ENCODE results near the gene PLEKHH1. TPM values are rescaled to one million over a fixed set of nuclear protein-coding genes. Genes with fewer than 3 reads are reported as not detected.

The PLEKHH1 gene
- total and polyA plus RNA-seq, 2 experiments from 2014 or later, result 14.7 to 33.9 TPM

DNA sequence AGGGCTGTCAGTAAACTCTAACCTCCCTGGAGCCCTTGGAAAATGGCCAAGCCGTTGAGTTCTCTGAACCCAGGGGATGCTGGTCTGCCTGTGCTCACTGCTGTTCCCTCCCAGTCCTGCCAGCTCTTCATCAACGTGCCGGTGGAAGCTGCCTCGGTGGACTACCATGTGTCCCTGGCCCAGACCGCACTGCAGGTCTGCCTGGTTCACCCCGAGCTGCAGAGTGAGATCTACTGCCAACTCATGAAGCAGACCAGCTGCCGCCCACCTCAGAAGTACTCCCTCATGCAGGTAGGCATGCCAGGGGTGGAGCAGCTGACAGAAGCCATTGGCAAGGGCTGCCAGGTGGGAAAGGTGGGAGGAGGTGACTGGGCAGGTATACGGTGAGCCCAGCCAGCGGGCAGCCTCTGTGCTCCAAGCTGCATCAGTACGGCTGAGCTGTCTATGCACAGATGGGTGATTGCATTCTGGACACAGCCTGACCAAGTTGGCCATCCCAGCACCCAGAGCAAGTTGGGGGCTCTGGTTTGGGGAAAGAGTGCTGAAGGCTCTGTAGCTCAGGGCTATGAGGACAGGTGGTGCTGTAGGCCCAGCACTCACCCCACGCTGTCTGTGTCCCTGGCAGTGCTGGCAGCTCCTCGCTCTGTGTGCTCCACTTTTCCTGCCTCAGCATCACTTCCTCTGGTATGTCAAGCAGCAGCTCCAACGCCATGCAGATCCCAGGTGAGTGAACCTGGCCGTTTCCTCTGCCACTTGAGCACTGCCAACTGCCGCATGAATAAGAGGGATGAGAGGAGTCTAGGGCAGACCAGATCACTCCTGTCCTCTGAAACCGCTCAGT is 45.0 kb downstream of the PLEKHH1 start:
- Mint-ChIP-seq H3K4me3 (no peak overlapping the region), H3K36me3 (ENCODE audit: low read depth) (peaks cover 32% of the 10 kb centered on the region), H3K4me1 (no peaks in the 10 kb centered on the region; the same call in 2 of the 3 replicates), H3K27me3 (ENCODE audit: insufficient read depth, low read depth, poor library complexity) (peaks cover 4% of the 10 kb centered on the region), H3K9me3 (no peaks in the 10 kb centered on the region), H3K27ac (no peak overlapping the region)
- Histone ChIP-seq H3K9me2 (ENCODE audit: insufficient read depth) (no peaks in the 10 kb centered on the region), H3K79me2 (replicated peaks; ENCODE audit: insufficient read depth) (no peaks in the 10 kb centered on the region), H3K36me3 (ENCODE audit: insufficient read depth) (no peaks in the 10 kb centered on the region), H3K4me3 (no peak overlapping the region), H2AFZ (no peak overlapping the region), H3K4me1 (ENCODE audit: insufficient read depth) (no peaks in the 10 kb centered on the region), H3K4me2 (no peak overlapping the region), H3K27ac (ENCODE audit: low read depth) (no peak overlapping the region), H4K20me1 (replicated peaks; ENCODE audit: insufficient read depth) (no peaks in the 10 kb centered on the region; the same call in 1 of the 2 replicates), H3K27me3 (ENCODE audit: insufficient read depth) (no peaks in the 10 kb centered on the region), H3F3A (replicated peaks; ENCODE audit: low read depth) (no peaks in the 10 kb centered on the region)
- ATAC-seq (no peak), DNase-seq (ENCODE audit: low spot score) (no peak)
- TF ChIP-seq ETS1 (IDR thresholded peaks at IDR 0.05) (no peak), EZH2 (IDR thresholded peaks at IDR 0.05; ENCODE audit: low read depth, unreplicated experiment) (no peak), ZNF114 (CRISPR knock-in tag; IDR thresholded peaks at IDR 0.05) (no peak), ZNF331 (CRISPR knock-in tag; IDR thresholded peaks at IDR 0.05; ENCODE audit: low read depth) (no peak), POLR2AphosphoS5 (IDR thresholded peaks at IDR 0.05; ENCODE audit: low read depth) (no peak), NANOG (IDR thresholded peaks at IDR 0.05; ENCODE audit: borderline replicate concordance) (no peak), CREB1 (CRISPR knock-in tag; IDR thresholded peaks at IDR 0.05; ENCODE audit: low read depth) (no peak), CTCF (conservative IDR thresholded peaks at IDR 0.05; ENCODE audit: low read depth in 2 of 2) (no peak), JUNB (IDR thresholded peaks at IDR 0.05; ENCODE audit: unreplicated experiment) (no peak), STAT1 (IDR thresholded peaks at IDR 0.05; ENCODE audit: unreplicated experiment) (no peak), EZH2phosphoT487 (IDR thresholded peaks at IDR 0.05; ENCODE audit: unreplicated experiment) (no peak)
- TF ChIP-seq, protein P1, sequence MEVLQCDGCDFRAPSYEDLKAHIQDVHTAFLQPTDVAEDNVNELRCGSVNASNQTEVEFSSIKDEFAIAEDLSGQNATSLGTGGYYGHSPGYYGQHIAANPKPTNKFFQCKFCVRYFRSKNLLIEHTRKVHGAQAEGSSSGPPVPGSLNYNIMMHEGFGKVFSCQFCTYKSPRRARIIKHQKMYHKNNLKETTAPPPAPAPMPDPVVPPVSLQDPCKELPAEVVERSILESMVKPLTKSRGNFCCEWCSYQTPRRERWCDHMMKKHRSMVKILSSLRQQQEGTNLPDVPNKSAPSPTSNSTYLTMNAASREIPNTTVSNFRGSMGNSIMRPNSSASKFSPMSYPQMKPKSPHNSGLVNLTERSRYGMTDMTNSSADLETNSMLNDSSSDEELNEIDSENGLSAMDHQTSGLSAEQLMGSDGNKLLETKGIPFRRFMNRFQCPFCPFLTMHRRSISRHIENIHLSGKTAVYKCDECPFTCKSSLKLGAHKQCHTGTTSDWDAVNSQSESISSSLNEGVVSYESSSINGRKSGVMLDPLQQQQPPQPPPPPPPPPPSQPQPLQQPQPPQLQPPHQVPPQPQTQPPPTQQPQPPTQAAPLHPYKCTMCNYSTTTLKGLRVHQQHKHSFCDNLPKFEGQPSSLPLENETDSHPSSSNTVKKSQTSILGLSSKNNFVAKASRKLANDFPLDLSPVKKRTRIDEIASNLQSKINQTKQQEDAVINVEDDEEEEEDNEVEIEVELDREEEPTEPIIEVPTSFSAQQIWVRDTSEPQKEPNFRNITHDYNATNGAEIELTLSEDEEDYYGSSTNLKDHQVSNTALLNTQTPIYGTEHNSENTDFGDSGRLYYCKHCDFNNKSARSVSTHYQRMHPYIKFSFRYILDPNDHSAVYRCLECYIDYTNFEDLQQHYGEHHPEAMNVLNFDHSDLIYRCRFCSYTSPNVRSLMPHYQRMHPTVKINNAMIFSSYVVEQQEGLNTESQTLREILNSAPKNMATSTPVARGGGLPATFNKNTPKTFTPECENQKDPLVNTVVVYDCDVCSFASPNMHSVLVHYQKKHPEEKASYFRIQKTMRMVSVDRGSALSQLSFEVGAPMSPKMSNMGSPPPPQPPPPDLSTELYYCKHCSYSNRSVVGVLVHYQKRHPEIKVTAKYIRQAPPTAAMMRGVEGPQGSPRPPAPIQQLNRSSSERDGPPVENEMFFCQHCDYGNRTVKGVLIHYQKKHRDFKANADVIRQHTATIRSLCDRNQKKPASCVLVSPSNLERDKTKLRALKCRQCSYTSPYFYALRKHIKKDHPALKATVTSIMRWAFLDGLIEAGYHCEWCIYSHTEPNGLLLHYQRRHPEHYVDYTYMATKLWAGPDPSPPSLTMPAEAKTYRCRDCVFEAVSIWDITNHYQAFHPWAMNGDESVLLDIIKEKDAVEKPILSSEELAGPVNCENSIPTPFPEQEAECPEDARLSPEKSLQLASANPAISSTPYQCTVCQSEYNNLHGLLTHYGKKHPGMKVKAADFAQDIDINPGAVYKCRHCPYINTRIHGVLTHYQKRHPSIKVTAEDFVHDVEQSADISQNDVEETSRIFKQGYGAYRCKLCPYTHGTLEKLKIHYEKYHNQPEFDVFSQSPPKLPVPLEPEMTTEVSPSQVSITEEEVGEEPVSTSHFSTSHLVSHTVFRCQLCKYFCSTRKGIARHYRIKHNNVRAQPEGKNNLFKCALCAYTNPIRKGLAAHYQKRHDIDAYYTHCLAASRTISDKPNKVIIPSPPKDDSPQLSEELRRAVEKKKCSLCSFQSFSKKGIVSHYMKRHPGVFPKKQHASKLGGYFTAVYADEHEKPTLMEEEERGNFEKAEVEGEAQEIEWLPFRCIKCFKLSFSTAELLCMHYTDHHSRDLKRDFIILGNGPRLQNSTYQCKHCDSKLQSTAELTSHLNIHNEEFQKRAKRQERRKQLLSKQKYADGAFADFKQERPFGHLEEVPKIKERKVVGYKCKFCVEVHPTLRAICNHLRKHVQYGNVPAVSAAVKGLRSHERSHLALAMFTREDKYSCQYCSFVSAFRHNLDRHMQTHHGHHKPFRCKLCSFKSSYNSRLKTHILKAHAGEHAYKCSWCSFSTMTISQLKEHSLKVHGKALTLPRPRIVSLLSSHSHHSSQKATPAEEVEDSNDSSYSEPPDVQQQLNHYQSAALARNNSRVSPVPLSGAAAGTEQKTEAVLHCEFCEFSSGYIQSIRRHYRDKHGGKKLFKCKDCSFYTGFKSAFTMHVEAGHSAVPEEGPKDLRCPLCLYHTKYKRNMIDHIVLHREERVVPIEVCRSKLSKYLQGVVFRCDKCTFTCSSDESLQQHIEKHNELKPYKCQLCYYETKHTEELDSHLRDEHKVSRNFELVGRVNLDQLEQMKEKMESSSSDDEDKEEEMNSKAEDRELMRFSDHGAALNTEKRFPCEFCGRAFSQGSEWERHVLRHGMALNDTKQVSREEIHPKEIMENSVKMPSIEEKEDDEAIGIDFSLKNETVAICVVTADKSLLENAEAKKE (CRISPR knock-in tag; IDR thresholded peaks at IDR 0.05), result no peak
- TF ChIP-seq, protein P2, sequence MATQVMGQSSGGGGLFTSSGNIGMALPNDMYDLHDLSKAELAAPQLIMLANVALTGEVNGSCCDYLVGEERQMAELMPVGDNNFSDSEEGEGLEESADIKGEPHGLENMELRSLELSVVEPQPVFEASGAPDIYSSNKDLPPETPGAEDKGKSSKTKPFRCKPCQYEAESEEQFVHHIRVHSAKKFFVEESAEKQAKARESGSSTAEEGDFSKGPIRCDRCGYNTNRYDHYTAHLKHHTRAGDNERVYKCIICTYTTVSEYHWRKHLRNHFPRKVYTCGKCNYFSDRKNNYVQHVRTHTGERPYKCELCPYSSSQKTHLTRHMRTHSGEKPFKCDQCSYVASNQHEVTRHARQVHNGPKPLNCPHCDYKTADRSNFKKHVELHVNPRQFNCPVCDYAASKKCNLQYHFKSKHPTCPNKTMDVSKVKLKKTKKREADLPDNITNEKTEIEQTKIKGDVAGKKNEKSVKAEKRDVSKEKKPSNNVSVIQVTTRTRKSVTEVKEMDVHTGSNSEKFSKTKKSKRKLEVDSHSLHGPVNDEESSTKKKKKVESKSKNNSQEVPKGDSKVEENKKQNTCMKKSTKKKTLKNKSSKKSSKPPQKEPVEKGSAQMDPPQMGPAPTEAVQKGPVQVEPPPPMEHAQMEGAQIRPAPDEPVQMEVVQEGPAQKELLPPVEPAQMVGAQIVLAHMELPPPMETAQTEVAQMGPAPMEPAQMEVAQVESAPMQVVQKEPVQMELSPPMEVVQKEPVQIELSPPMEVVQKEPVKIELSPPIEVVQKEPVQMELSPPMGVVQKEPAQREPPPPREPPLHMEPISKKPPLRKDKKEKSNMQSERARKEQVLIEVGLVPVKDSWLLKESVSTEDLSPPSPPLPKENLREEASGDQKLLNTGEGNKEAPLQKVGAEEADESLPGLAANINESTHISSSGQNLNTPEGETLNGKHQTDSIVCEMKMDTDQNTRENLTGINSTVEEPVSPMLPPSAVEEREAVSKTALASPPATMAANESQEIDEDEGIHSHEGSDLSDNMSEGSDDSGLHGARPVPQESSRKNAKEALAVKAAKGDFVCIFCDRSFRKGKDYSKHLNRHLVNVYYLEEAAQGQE (IDR thresholded peaks at IDR 0.05; ENCODE audit: unreplicated experiment), result no peak

Data from GM23338 (cell line).